Measurements from ENCODE around the gene HPCAL4. TPM values are rescaled to one million over a fixed set of nuclear protein-coding genes. Genes with fewer than 3 reads are reported as not detected.

The HPCAL4 gene
- total RNA-seq, 2 donors from 2014 or later: 23.4 to 30.3 TPM

- ATAC-seq: peak; percentile 82
- H3K36me3 Mint-ChIP-seq (ENCODE audit: low read depth): peaks cover 6% of the 10 kb centered on the region
- peaks cover 49% of the 10 kb centered on the region for H3K27me3 Mint-ChIP-seq
- H3K9me3 ChIP-seq (ENCODE audit: control insufficient read depth, low read length, poor library complexity, severe bottlenecking): no peaks in the 10 kb centered on the region
- H3K27ac Mint-ChIP-seq: no peak overlapping the region
- no peak for DNase-seq
- H3K4me1 Mint-ChIP-seq: peaks cover 3% of the 10 kb centered on the region
- no peak overlapping the region for H3K4me3 Mint-ChIP-seq
These were observed 29.1 kb upstream of the HPCAL4 start for GRCh38 chr1:39720094-39720999.

GRCh38 chr1:39717809-39718208 is 26.6 kb upstream of the HPCAL4 start:
- DNase-seq: no peak
- H3K9me3 ChIP-seq (ENCODE audit: control insufficient read depth, low read length, poor library complexity, severe bottlenecking): no peaks in the 10 kb centered on the region
- no peak overlapping the region for H3K4me3 Mint-ChIP-seq
- peaks cover 3% of the 10 kb centered on the region for H3K4me1 Mint-ChIP-seq
- H3K27me3 Mint-ChIP-seq: peaks cover 57% of the 10 kb centered on the region
- H3K36me3 Mint-ChIP-seq (ENCODE audit: low read depth): peaks cover 6% of the 10 kb centered on the region
- ATAC-seq: no peak
- no peak overlapping the region for H3K27ac Mint-ChIP-seq

GRCh38 chr1:39713557-39713956 is 22.3 kb upstream of the HPCAL4 start:
- Mint-ChIP-seq H3K27me3 (peaks cover 56% of the 10 kb centered on the region), H3K36me3 (ENCODE audit: low read depth) (peaks cover 9% of the 10 kb centered on the region), H3K4me1 (no peaks in the 10 kb centered on the region), H3K4me3 (no peak overlapping the region), H3K27ac (no peak overlapping the region)
- ATAC-seq: no peak
- no peaks in the 10 kb centered on the region for H3K9me3 ChIP-seq (ENCODE audit: control insufficient read depth, low read length, poor library complexity, severe bottlenecking)
- DNase-seq: no peak

GRCh38 chr1:39711966-39712340 is 20.7 kb upstream of the HPCAL4 start:
- H3K36me3 Mint-ChIP-seq (ENCODE audit: low read depth): peaks cover 4% of the 10 kb centered on the region
- no peak overlapping the region for H3K4me3 Mint-ChIP-seq
- H3K27me3 Mint-ChIP-seq: peaks cover 48% of the 10 kb centered on the region
- ATAC-seq (no peak), DNase-seq (no peak)
- H3K27ac Mint-ChIP-seq: no peak overlapping the region
- no peaks in the 10 kb centered on the region for H3K9me3 ChIP-seq (ENCODE audit: control insufficient read depth, low read length, poor library complexity, severe bottlenecking)
- no peaks in the 10 kb centered on the region for H3K4me1 Mint-ChIP-seq

GRCh38 chr1:39711104-39711965 is 20.1 kb upstream of the HPCAL4 start:
- Mint-ChIP-seq H3K27me3 (peaks cover 44% of the 10 kb centered on the region), H3K4me1 (no peaks in the 10 kb centered on the region), H3K4me3 (no peak overlapping the region), H3K27ac (no peak overlapping the region), H3K36me3 (ENCODE audit: low read depth) (peaks cover 5% of the 10 kb centered on the region)
- DNase-seq: no peak
- no peaks in the 10 kb centered on the region for H3K9me3 ChIP-seq (ENCODE audit: control insufficient read depth, low read length, poor library complexity, severe bottlenecking)
- ATAC-seq: no peak

- DNase-seq: no peak
- Mint-ChIP-seq H3K27ac (no peak overlapping the region), H3K27me3 (peaks cover 22% of the 10 kb centered on the region), H3K4me1 (no peaks in the 10 kb centered on the region), H3K4me3 (no peak overlapping the region), H3K36me3 (ENCODE audit: low read depth) (peaks cover 5% of the 10 kb centered on the region)
- no peak for ATAC-seq
- no peaks in the 10 kb centered on the region for H3K9me3 ChIP-seq (ENCODE audit: control insufficient read depth, low read length, poor library complexity, severe bottlenecking)
These were observed 16.3 kb upstream of the HPCAL4 start for GRCh38 chr1:39707506-39707905.

GRCh38 chr1:39704757-39705156 is 13.5 kb upstream of the HPCAL4 start:
- H3K27me3 Mint-ChIP-seq: peaks cover 18% of the 10 kb centered on the region
- ATAC-seq (no peak), DNase-seq (no peak)
- H3K4me1 Mint-ChIP-seq: no peaks in the 10 kb centered on the region
- H3K27ac Mint-ChIP-seq: no peak overlapping the region
- H3K36me3 Mint-ChIP-seq (ENCODE audit: low read depth): peaks cover 2% of the 10 kb centered on the region
- H3K4me3 Mint-ChIP-seq: no peak overlapping the region
- no peaks in the 10 kb centered on the region for H3K9me3 ChIP-seq (ENCODE audit: control insufficient read depth, low read length, poor library complexity, severe bottlenecking)

GRCh38 chr1:39701049-39701439 is 9.8 kb upstream of the HPCAL4 start:
- H3K9me3 ChIP-seq (ENCODE audit: control insufficient read depth, low read length, poor library complexity, severe bottlenecking): no peaks in the 10 kb centered on the region
- peak overlapping the region; percentile 41 for H3K27ac Mint-ChIP-seq
- ATAC-seq: no peak
- no peak for DNase-seq
- peaks cover 5% of the 10 kb centered on the region for H3K27me3 Mint-ChIP-seq
- H3K4me1 Mint-ChIP-seq: peaks cover 4% of the 10 kb centered on the region
- H3K4me3 Mint-ChIP-seq: no peak overlapping the region
- H3K36me3 Mint-ChIP-seq (ENCODE audit: low read depth): no peaks in the 10 kb centered on the region

GRCh38 chr1:39700348-39700747 is 9.1 kb upstream of the HPCAL4 start:
- Mint-ChIP-seq H3K27ac (peak overlapping the region; percentile 41), H3K4me3 (no peak overlapping the region), H3K36me3 (ENCODE audit: low read depth) (no peaks in the 10 kb centered on the region), H3K27me3 (peaks cover 5% of the 10 kb centered on the region), H3K4me1 (peaks cover 4% of the 10 kb centered on the region)
- ATAC-seq: no peak
- DNase-seq: no peak
- no peaks in the 10 kb centered on the region for H3K9me3 ChIP-seq (ENCODE audit: control insufficient read depth, low read length, poor library complexity, severe bottlenecking)

- Mint-ChIP-seq H3K36me3 (ENCODE audit: low read depth) (no peaks in the 10 kb centered on the region), H3K4me3 (no peak overlapping the region), H3K4me1 (peaks cover 9% of the 10 kb centered on the region), H3K27ac (no peak overlapping the region), H3K27me3 (peaks cover 5% of the 10 kb centered on the region)
- ATAC-seq (no peak), DNase-seq (no peak)
- no peaks in the 10 kb centered on the region for H3K9me3 ChIP-seq (ENCODE audit: control insufficient read depth, low read length, poor library complexity, severe bottlenecking)
These were observed 8.2 kb upstream of the HPCAL4 start for GRCh38 chr1:39699419-39699818.

- H3K4me3 Mint-ChIP-seq: no peak overlapping the region
- H3K4me1 Mint-ChIP-seq: peaks cover 11% of the 10 kb centered on the region
- DNase-seq: no peak
- no peaks in the 10 kb centered on the region for H3K36me3 Mint-ChIP-seq (ENCODE audit: low read depth)
- peaks cover 5% of the 10 kb centered on the region for H3K27me3 Mint-ChIP-seq
- H3K27ac Mint-ChIP-seq: no peak overlapping the region
- no peak for ATAC-seq
- H3K9me3 ChIP-seq (ENCODE audit: control insufficient read depth, low read length, poor library complexity, severe bottlenecking): no peaks in the 10 kb centered on the region
These were observed 7.3 kb upstream of the HPCAL4 start for GRCh38 chr1:39698568-39698967.

GRCh38 chr1:39696448-39696847 is 5.2 kb upstream of the HPCAL4 start:
- no peak overlapping the region for H3K4me3 Mint-ChIP-seq
- H3K36me3 Mint-ChIP-seq (ENCODE audit: low read depth): no peaks in the 10 kb centered on the region
- H3K27me3 Mint-ChIP-seq: peaks cover 5% of the 10 kb centered on the region
- peaks cover 15% of the 10 kb centered on the region for H3K4me1 Mint-ChIP-seq
- no peak for ATAC-seq
- no peaks in the 10 kb centered on the region for H3K9me3 ChIP-seq (ENCODE audit: control insufficient read depth, low read length, poor library complexity, severe bottlenecking)
- peak overlapping the region; percentile 72 for H3K27ac Mint-ChIP-seq
- DNase-seq: no peak

GRCh38 chr1:39695016-39695415 is 3.8 kb upstream of the HPCAL4 start:
- ATAC-seq (no peak), DNase-seq (no peak)
- H3K36me3 Mint-ChIP-seq (ENCODE audit: low read depth): no peaks in the 10 kb centered on the region
- H3K4me1 Mint-ChIP-seq: peaks cover 27% of the 10 kb centered on the region
- H3K9me3 ChIP-seq (ENCODE audit: control insufficient read depth, low read length, poor library complexity, severe bottlenecking): no peaks in the 10 kb centered on the region
- no peak overlapping the region for H3K4me3 Mint-ChIP-seq
- H3K27ac Mint-ChIP-seq: peak overlapping the region; percentile 6
- no peaks in the 10 kb centered on the region for H3K27me3 Mint-ChIP-seq

Data from T-helper 17 cell (primary cell).